Measurements from ENCODE around the gene LACC1.

DNA sequence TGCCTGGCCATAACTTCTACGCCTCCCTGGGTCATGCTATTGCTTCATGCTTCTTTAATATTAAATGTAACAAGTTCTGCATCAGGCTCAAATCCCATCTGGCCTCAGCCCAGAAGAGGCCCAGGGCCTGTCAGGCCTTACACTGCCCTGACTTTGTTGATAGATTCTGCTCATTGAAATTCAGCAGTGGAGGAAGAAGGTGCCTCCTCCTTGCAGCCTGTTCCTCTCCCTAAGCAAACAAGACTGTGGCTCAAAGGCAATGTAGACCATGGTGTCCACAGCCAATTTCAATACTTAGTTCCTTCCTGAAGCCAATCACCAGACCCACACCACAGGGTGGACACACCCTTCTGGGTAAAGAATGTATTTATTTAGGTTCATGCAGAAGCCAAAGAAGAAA, 59.4 kb downstream of the LACC1 start:
- TF ChIP-seq POLR2A (IDR thresholded peaks at IDR 0.05; ENCODE audit: low read depth, low read length) = no peak
- TF ChIP-seq POLR2AphosphoS5 (IDR thresholded peaks at IDR 0.05; ENCODE audit: low read depth, low read length) = no peak
- TF ChIP-seq TAF1 (IDR thresholded peaks at IDR 0.05; ENCODE audit: low read depth, low read length) = no peak
- no peak for TF ChIP-seq SPI1 (IDR thresholded peaks at IDR 0.05; ENCODE audit: low read depth, low read length)
- TF ChIP-seq POU2F2 (IDR thresholded peaks at IDR 0.05; ENCODE audit: low read depth, low read length) = no peak

All from GM12891 (cell line).